Measurements from ENCODE around the gene CCR6.

The CCR6 gene

GRCh38 chr6:167148997-167149396, 26.1 kb downstream of the CCR6 start:
- Histone ChIP-seq H3K4me3 (replicated peaks; ENCODE audit: insufficient read depth, low read length) (no peak overlapping the region), H3K27me3 (ENCODE audit: insufficient read depth, poor library complexity, severe bottlenecking) (no peaks in the 10 kb centered on the region), H3K27ac (replicated peaks) (no peak overlapping the region)
- no peak for DNase-seq (ENCODE audit: low read depth in 1 of 2, low spot score in 1 of 2)
- TF ChIP-seq REST (IDR thresholded peaks at IDR 0.05; ENCODE audit: insufficient replicate concordance, low read depth): no peak
- TF ChIP-seq SPI1 (IDR thresholded peaks at IDR 0.05; ENCODE audit: borderline replicate concordance, low read depth): no peak
- no peak for TF ChIP-seq POLR2AphosphoS5 (IDR thresholded peaks at IDR 0.05; ENCODE audit: low read depth)
- TF ChIP-seq CTCF (IDR thresholded peaks at IDR 0.05; ENCODE audit: insufficient read depth, low read length): no peak
- TF ChIP-seq GABPA (IDR thresholded peaks at IDR 0.05; ENCODE audit: low read depth): no peak

GRCh38 chr6:167150941-167151549, 28.1 kb downstream of the CCR6 start:
- TF ChIP-seq CTCF (IDR thresholded peaks at IDR 0.05; ENCODE audit: insufficient read depth, low read length) (no peak), SPI1 (IDR thresholded peaks at IDR 0.05; ENCODE audit: borderline replicate concordance, low read depth) (no peak), POLR2AphosphoS5 (IDR thresholded peaks at IDR 0.05; ENCODE audit: low read depth) (no peak), GABPA (IDR thresholded peaks at IDR 0.05; ENCODE audit: low read depth) (no peak), REST (IDR thresholded peaks at IDR 0.05; ENCODE audit: insufficient replicate concordance, low read depth) (no peak)
- Histone ChIP-seq H3K4me3 (replicated peaks; ENCODE audit: insufficient read depth, low read length) (no peak overlapping the region), H3K27ac (replicated peaks) (no peak overlapping the region), H3K27me3 (ENCODE audit: insufficient read depth, poor library complexity, severe bottlenecking) (no peaks in the 10 kb centered on the region)
- no peak for DNase-seq (ENCODE audit: low read depth in 1 of 2, low spot score in 1 of 2)

GRCh38 chr6:167151648-167152047, 28.8 kb downstream of the CCR6 start:
- Histone ChIP-seq H3K27me3 (ENCODE audit: insufficient read depth, poor library complexity, severe bottlenecking) (no peaks in the 10 kb centered on the region), H3K27ac (replicated peaks) (no peak overlapping the region), H3K4me3 (replicated peaks; ENCODE audit: insufficient read depth, low read length) (no peak overlapping the region)
- no peak for DNase-seq (ENCODE audit: low read depth in 1 of 2, low spot score in 1 of 2)
- no peak for TF ChIP-seq REST (IDR thresholded peaks at IDR 0.05; ENCODE audit: insufficient replicate concordance, low read depth)
- TF ChIP-seq GABPA (IDR thresholded peaks at IDR 0.05; ENCODE audit: low read depth): no peak
- TF ChIP-seq POLR2AphosphoS5 (IDR thresholded peaks at IDR 0.05; ENCODE audit: low read depth): no peak
- TF ChIP-seq SPI1 (IDR thresholded peaks at IDR 0.05; ENCODE audit: borderline replicate concordance, low read depth): no peak
- TF ChIP-seq CTCF (IDR thresholded peaks at IDR 0.05; ENCODE audit: insufficient read depth, low read length): no peak
